ENCODE measurements around the gene RWDD3.

DNA sequence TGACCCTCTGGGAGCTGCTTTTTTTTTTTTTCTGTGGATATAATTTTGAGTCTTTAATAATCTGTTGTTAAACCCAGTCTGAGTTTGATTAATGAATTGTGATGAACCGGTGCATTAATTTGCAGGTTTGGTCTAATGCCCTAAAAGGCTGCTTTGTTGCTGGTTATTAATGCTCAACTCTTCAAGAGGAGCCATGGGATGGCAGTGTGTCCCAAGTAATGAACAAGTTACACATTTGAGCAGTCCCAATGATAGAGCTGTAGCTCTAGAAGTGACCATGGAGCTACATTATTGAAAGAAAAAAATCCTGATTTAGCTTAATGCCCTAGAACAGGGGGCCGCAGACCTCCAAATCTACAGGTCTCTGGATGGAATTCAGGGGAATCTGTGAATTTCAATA lies 53.1 kb downstream of the RWDD3 start:
- no peak for TF ChIP-seq POLR2AphosphoS5 (IDR thresholded peaks at IDR 0.05; ENCODE audit: low read depth, low read length)
- TF ChIP-seq RELA (CRISPR knock-in tag; IDR thresholded peaks at IDR 0.05) = no peak
- TF ChIP-seq, protein P1, sequence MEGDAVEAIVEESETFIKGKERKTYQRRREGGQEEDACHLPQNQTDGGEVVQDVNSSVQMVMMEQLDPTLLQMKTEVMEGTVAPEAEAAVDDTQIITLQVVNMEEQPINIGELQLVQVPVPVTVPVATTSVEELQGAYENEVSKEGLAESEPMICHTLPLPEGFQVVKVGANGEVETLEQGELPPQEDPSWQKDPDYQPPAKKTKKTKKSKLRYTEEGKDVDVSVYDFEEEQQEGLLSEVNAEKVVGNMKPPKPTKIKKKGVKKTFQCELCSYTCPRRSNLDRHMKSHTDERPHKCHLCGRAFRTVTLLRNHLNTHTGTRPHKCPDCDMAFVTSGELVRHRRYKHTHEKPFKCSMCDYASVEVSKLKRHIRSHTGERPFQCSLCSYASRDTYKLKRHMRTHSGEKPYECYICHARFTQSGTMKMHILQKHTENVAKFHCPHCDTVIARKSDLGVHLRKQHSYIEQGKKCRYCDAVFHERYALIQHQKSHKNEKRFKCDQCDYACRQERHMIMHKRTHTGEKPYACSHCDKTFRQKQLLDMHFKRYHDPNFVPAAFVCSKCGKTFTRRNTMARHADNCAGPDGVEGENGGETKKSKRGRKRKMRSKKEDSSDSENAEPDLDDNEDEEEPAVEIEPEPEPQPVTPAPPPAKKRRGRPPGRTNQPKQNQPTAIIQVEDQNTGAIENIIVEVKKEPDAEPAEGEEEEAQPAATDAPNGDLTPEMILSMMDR (CRISPR knock-in tag; IDR thresholded peaks at IDR 0.05) = peak; percentile 62
- no peak for TF ChIP-seq MED13 (CRISPR knock-in tag; IDR thresholded peaks at IDR 0.05)
- TF ChIP-seq NR2F6 (IDR thresholded peaks at IDR 0.05) = no peak
- no peak for TF ChIP-seq NR2F6 (CRISPR knock-in tag; IDR thresholded peaks at IDR 0.05)
- TF ChIP-seq, protein P2, sequence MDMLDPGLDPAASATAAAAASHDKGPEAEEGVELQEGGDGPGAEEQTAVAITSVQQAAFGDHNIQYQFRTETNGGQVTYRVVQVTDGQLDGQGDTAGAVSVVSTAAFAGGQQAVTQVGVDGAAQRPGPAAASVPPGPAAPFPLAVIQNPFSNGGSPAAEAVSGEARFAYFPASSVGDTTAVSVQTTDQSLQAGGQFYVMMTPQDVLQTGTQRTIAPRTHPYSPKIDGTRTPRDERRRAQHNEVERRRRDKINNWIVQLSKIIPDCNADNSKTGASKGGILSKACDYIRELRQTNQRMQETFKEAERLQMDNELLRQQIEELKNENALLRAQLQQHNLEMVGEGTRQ (IDR thresholded peaks at IDR 0.05; ENCODE audit: low read depth, low read length) = no peak
- TF ChIP-seq, protein P2 (CRISPR knock-in tag; IDR thresholded peaks at IDR 0.05; ENCODE audit: borderline replicate concordance) = no peak
- TF ChIP-seq BHLHE40 (IDR thresholded peaks at IDR 0.05; ENCODE audit: low read length) = no peak
- TF ChIP-seq, protein P3, sequence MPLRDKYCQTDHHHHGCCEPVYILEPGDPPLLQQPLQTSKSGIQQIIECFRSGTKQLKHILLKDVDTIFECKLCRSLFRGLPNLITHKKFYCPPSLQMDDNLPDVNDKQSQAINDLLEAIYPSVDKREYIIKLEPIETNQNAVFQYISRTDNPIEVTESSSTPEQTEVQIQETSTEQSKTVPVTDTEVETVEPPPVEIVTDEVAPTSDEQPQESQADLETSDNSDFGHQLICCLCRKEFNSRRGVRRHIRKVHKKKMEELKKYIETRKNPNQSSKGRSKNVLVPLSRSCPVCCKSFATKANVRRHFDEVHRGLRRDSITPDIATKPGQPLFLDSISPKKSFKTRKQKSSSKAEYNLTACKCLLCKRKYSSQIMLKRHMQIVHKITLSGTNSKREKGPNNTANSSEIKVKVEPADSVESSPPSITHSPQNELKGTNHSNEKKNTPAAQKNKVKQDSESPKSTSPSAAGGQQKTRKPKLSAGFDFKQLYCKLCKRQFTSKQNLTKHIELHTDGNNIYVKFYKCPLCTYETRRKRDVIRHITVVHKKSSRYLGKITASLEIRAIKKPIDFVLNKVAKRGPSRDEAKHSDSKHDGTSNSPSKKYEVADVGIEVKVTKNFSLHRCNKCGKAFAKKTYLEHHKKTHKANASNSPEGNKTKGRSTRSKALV (CRISPR knock-in tag; IDR thresholded peaks at IDR 0.05) = no peak
- no peak for TF ChIP-seq ZBTB7A (CRISPR knock-in tag; IDR thresholded peaks at IDR 0.05)
- TF ChIP-seq ASH2L (IDR thresholded peaks at IDR 0.05; ENCODE audit: insufficient read length, low read depth, low read length) = no peak
- TF ChIP-seq U2AF2 (IDR thresholded peaks at IDR 0.05; ENCODE audit: low read depth, low read length) = no peak
- TF ChIP-seq, protein P4, sequence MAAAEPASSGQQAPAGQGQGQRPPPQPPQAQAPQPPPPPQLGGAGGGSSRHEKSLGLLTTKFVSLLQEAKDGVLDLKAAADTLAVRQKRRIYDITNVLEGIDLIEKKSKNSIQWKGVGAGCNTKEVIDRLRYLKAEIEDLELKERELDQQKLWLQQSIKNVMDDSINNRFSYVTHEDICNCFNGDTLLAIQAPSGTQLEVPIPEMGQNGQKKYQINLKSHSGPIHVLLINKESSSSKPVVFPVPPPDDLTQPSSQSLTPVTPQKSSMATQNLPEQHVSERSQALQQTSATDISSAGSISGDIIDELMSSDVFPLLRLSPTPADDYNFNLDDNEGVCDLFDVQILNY (CRISPR knock-in tag; conservative IDR thresholded peaks at IDR 0.05) = no peak

Data from HepG2 (cell line).